GM18867 (cell line): ENCODE results near the gene PDZD7.
"Not testable (repeated sequence)": the region's sequence is repeated elsewhere in the genome, so short reads cannot be mapped to it uniquely, and the experiment has no call there.

Experiments
- ATAC-seq: cut with Tn5 transposase; IDR thresholded peaks from one replicate; pipeline ENCODE4 v1.9.1; 2021; ENCODE audit warnings: mild to moderate bottlenecking, moderate library complexity; ENCODE audit not compliant: unreplicated experiment

PDZD7 gene

GRCh38 chr10:100985336-100985735 lies 45.6 kb downstream of the PDZD7 start:
- ATAC-seq, result no peak

GRCh38 chr10:100984672-100985177 lies 46.2 kb downstream of the PDZD7 start:
- no peak for ATAC-seq

- no peak for ATAC-seq
Observed at GRCh38 chr10:100983868-100984671, 46.9 kb downstream of the PDZD7 start.

DNA sequence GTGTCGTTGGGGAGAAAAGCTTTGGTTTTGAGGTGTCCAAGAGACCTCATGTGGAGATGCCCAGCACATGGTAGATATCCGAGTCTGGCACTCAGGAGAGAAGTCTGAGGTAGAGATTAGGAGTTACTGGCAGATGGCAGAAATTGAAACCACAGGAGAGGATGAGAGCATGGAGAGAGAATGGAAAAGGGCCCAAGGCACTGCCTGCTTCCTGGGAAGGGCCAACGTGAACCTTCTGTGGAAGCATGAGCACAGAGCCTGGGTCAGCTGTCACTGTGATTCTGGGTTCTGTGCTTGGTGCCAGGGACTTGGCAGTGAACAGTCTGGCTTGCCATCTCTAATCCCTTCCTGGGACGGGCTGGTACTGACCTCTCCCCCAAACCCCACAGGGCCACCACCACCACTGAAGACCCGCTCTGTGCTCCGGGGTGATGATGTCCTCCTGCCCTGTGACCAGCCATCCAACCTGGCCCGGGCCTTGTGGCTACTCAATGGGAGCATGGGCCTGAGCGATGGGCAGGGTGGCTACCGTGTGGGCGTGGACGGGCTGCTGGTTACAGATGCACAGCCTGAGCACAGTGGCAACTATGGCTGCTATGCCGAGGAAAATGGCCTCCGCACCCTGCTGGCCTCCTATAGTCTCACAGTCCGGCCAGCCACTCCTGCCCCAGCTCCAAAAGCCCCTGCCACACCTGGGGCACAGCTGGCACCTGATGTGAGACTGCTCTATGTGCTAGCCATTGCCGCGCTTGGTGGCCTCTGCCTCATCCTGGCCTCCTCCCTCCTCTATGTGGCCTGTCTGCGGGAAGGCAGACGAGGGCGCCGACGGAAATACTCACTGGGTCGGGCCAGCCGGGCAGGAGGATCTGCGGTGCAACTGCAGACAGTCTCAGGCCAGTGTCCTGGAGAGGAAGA lies 47.8 kb downstream of the PDZD7 start:
- ATAC-seq, result no peak

- no peak for ATAC-seq
Observed at GRCh38 chr10:100981178-100981772, 49.7 kb downstream of the PDZD7 start.

GRCh38 chr10:100980711-100981110 lies 50.2 kb downstream of the PDZD7 start:
- no peak for ATAC-seq

DNA sequence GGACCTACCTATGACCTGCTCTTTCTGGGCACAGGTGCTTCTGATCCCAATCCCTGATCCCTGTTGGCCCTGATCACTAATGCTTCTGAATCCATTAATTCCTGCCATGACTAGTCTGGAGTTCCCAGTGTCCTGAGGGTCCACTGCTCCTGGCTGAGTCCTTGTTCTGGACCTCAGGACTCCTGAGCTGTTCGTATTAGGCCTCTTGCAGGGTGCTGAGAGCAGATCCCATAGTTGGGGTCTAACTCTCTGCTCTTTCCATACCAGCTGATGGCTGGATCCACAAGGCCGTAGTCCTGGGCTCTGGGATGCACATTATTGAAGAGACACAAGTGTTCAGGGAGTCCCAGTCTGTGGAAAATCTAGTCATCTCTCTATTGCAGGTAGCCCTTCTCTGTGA lies 50.6 kb downstream of the PDZD7 start:
- ATAC-seq, result no peak

DNA sequence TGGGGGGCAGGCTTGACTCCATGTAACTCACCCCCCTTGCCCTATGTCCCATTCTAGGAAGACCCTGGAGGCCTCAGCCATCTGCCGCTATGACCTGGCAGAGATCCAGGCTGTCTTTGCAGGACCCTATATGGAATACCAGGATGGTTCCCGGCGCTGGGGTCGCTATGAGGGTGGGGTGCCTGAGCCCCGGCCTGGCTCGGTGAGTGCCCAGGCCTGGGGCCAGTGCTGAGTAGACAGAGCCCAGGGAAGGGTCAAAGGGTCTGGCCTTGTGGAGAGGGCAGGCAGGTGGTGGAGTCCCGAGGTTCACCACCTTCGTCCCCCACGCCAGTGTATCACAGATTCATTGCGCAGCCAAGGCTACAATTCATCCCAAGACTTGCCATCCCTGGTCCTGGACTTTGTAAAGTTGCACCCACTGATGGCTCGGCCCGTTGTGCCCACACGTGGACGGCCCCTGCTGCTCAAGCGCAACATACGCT lies 51.1 kb downstream of the PDZD7 start:
- no peak for ATAC-seq

DNA sequence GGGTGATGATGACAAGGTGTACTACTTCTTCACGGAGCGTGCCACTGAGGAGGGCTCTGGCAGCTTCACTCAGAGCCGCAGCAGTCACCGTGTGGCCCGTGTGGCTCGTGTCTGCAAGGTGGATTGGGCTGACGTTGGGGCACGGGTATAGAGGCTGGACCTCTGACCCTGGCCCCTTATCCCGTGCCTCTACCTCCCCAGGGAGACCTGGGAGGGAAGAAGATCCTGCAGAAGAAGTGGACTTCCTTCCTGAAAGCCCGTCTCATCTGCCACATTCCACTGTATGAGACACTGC lies 52.1 kb downstream of the PDZD7 start:
- ATAC-seq, result no peak

- ATAC-seq, result no peak
Observed at GRCh38 chr10:100978121-100978900, 52.6 kb downstream of the PDZD7 start.

DNA sequence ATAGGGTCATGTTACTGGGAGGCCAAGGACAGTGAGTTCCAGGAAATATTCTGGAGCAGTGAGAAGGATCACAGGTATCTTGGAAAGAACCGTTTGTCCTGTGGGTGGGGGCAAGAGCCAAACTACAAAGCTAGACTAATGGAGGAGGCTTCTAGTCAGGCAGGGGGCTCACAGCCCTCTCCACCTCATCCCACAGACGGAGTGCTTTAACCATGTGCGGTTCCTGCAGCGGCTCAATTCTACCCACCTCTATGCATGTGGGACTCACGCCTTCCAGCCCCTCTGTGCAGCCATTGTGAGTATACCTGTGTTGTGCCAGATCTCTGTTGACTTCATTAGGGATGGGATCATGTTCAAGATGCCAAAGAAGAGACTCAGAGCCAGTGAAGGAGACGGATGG lies 53.5 kb downstream of the PDZD7 start:
- ATAC-seq, result no peak

DNA sequence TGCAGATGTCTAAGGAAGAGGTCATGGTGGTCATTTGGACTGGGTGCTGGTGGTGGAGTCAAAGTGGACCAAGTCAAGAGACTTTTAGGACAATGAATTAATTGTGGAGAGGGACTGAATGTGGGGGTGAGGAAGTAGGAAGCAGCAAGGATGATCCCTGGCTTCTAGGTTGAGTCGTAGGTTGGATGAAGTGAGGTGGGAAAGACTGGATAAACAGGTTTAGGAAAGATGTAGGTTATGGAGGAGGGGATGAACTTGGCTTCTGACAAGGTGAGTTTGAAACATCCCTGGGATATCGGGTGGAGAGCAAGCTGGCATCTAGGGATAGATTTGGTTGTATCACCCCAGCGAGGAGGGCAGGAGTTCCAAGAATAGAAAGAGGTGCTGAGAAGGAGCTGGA lies 54.0 kb downstream of the PDZD7 start:
- no peak for ATAC-seq

GRCh38 chr10:100975397-100975796 lies 55.5 kb downstream of the PDZD7 start:
- ATAC-seq, result not testable (repeated sequence)

GRCh38 chr10:100972904-100973535 lies 57.9 kb downstream of the PDZD7 start:
- no peak for ATAC-seq

DNA sequence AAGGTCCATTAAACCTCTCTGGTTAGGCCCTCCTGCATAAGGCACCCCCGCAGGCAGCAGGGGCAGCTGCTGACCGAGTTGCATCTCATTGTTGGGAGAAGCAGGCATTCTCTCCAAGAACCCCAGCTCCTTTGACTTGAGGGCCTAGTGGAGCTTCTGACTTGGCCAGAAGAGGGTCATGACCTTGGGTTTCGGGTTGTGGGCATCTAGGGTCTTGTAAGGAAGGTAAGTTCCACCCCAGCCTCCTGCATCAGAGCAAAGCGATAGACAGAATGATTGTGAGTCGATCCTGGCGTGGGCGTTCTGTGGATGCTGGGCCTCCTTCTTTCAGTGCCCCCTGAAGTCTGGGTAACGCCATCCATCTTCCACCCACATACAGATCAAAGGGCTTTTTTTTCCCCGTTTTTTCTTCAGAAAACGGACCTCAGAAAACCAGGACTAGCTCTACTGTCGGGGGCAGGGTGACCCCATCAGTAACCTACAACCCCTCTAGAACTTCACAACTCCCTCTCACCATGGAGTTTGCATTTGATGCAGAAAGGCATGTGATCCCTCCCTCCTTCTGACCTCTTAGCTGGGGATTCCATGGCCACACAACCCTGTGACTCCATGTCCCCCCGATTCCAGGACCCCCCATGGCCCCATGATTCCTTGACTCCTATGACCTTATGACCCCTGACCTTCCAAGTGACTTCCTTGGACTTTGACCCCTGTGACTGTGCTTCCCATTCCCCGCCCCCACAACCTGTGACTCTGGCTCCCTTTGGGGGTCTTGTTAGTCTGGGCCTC lies 58.6 kb downstream of the PDZD7 start:
- ATAC-seq, result no peak

- ATAC-seq, result no peak
Observed at GRCh38 chr10:100970914-100971811, 59.8 kb downstream of the PDZD7 start.

DNA sequence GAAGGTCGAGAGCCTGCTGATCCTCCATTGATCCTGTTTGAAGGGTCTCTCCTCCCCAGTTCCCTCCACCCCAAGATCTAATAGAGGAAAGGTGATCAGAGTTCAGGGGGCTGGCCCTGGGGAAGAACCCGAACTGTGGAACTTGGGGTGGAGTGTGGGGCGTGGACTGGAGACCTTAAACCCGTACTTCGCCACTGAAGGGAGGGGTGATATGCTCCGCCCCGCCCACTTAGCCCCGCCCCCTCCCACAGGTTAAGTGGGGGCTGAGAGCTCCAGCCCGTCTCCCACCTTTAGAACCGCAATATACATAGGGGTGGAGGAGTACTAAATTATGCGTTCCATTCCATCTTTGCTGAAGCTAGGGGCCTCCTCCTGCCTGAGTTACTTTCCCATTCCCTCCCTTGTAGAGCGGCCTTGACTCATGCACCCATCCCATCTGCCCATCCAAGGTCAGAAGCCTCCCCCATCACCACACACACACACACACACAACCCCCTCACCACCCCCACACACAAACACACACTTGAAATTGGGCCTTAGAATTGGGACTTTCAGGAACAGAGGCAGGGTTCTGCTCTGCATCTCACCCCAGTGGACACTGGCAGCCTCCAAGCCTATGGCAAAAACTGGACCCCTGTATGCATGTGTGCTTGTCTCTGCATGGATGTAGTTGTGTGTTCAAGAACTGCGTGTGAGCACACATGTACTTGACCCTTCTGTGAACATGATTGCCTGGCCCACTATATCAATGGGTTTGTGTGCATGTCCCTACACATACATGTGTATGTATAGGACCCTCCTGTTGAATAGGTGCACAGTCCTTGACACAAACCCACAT lies 60.6 kb downstream of the PDZD7 start:
- no peak for ATAC-seq
